Stomach (tissue), 9 donors: ENCODE measurements around the gene STRN3. TPM values are rescaled to one million over a fixed set of nuclear protein-coding genes. Genes with fewer than 3 reads are reported as not detected.

Experiments
- DNase-seq, 2 donors: peaks; one replicate each; pipeline versions ENCODE4 v3.0.0 to v3.0.0-alpha.2; 2013 to 2019
- H3K27ac ChIP-seq, 5 donors: fragments of 200-600 bp in 4 of 5; sonication (generic) in 4 of 5; one replicate each; pipeline ENCODE4 v1.5.1; 2013 to 2019; ENCODE audit warnings: mild to moderate bottlenecking in 1 of 5, moderate library complexity in 1 of 5
- H3K27me3 ChIP-seq, 3 donors: fragments of 200-600 bp; sonication (generic); one replicate each; pipeline ENCODE4 v1.5.1; 2017 to 2019; ENCODE audit warnings: mixed run types in 1 of 3
- H3K36me3 ChIP-seq, 4 donors: fragments of 200-600 bp; sonication (generic); 1 replicate in 3 of 4; 2 replicates in 1 of 4; pipeline ENCODE4 v1.5.1; 2016 to 2019
- H3K4me1 ChIP-seq, 4 donors: fragments of 200-600 bp; sonication (generic); one replicate each; pipeline ENCODE4 v1.5.1; 2016 to 2019
- H3K4me3 ChIP-seq, 4 donors: fragments of 200-600 bp; sonication (generic) in 3 of 4; one replicate each; pipeline ENCODE4 v1.5.1; 2016 to 2019; ENCODE audit warnings: mild to moderate bottlenecking in 1 of 4
- H3K9me3 ChIP-seq, 4 donors: fragments of 200-600 bp; sonication (generic); one replicate each; pipeline ENCODE4 v1.5.1; 2016 to 2019
- EP300 ChIP-seq: sonication (generic); formaldehyde crosslinking; IDR thresholded peaks from one replicate; pipeline ENCODE4 v1.6.1; 2017; ENCODE audit warnings: antibody characterized with exemption
- POLR2A ChIP-seq, 4 donors: fragments of 450-650 bp; IDR thresholded peaks; one replicate each; pipeline ENCODE4 v1.6.1; 2016; ENCODE audit warnings: antibody characterized with exemption in 4 of 4, control low read depth in 2 of 4, mild to moderate bottlenecking in 1 of 4, moderate library complexity in 1 of 4
- POLR2AphosphoS5 ChIP-seq, 3 donors: sonication (generic); formaldehyde crosslinking; IDR thresholded peaks; one replicate each; pipeline ENCODE4 v1.6.1; 2016; ENCODE audit warnings: antibody characterized with exemption in 3 of 3
- WGBS, 5 donors: extraction: QIAGEN DNeasy Blood & Tissue Kit in 3 of 5; methylation state at CpG; one replicate each; pipeline versions ENCODE4 v1.1.5 to v1.1.7; 2013 to 2018; 5-methylcytosine and 5-hydroxymethylcytosine counted together
- intact Hi-C: fragments of 100-400 bp; cut with DNase I; formaldehyde crosslinking; loops from one replicate; pipeline ENCODE4 v1.15.1; 2023; ENCODE audit warnings: low total_unique reads
- polyA plus RNA-seq, 3 donors: library from polyadenylated mRNA; stranded (reverse); fragments of 200-250 nt; gene quantifications; one replicate each; pipeline ENCODE4 v1.2.3, GENCODE V29; 2013
- total RNA-seq, 5 donors: library from RNA; depleted of rRNA; stranded (reverse); fragments of >200 nt; gene quantifications; one replicate each; pipeline versions ENCODE4 v1.1.0 to v1.2.3, GENCODE V29; 2014 to 2016
- TF ChIP-seq, protein P1 (sequence below), 7 experiments: fragments of 450-650 bp in 4 of 7; fragments of 200-600 bp in 3 of 7; sonication (generic) in 3 of 7; IDR thresholded peaks; one replicate each; pipeline ENCODE4 v1.5.1; 2016 to 2019; ENCODE audit warnings: antibody characterized with exemption in 7 of 7, control low read depth in 2 of 7, mild to moderate bottlenecking in 1 of 7
- donor health status: healthy with polysubstance abuse.
- donor health status: Bipolar disorder and iron deficiency.
- donor health status: healthy.

STRN3 gene
- total and polyA plus RNA-seq, 8 donors: 8.1 to 91.8 (median 24.6) TPM

DNA sequence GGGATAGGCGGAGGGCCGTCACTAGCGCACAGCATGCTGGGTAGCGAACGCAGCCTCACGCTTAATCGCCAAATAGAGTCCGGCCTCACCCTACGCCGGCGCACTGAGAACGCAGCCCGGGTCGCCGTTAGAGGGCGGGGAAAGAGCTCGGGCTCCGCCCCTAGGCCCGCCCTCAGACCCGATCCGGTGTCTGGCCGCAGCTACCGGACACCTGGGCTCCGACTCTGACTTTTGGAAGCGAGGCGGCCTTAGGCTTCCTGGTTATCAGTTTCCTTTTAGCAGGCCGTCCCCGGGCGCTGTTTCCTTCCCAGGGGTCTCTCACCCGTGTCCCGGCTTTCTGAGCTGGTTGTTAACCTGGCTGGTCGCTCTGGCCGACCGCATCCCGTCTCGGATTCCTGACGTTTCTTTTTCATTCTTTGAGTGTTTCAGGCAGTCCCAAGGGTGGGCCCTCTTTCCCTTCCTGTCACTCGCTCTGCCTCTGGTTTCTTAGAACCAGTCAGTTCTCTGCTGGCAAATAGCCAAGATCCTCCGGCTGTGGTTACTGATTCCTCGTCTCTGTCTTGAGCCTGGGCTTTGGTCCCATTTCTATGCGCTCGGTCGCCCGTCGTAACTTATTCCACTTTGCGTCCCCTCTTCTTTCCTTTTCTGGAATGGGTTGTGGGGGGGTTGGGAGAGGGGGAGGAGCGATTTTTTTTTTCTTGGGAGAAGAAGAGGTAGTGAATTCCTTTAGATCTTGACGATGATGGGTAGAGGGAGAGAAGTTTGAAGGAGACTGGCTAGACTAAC, 464 bp upstream of the STRN3 start:
- peak overlapping the region; percentile 90 to 100 (median 100) for H3K27ac ChIP-seq
- intact Hi-C loops: no loop called here
- TF ChIP-seq, protein P1, sequence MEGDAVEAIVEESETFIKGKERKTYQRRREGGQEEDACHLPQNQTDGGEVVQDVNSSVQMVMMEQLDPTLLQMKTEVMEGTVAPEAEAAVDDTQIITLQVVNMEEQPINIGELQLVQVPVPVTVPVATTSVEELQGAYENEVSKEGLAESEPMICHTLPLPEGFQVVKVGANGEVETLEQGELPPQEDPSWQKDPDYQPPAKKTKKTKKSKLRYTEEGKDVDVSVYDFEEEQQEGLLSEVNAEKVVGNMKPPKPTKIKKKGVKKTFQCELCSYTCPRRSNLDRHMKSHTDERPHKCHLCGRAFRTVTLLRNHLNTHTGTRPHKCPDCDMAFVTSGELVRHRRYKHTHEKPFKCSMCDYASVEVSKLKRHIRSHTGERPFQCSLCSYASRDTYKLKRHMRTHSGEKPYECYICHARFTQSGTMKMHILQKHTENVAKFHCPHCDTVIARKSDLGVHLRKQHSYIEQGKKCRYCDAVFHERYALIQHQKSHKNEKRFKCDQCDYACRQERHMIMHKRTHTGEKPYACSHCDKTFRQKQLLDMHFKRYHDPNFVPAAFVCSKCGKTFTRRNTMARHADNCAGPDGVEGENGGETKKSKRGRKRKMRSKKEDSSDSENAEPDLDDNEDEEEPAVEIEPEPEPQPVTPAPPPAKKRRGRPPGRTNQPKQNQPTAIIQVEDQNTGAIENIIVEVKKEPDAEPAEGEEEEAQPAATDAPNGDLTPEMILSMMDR (IDR thresholded peaks at IDR 0.05): peak in 1 of 7 experiments; percentile 16
- TF ChIP-seq POLR2A (IDR thresholded peaks at IDR 0.05): peak in 1 of 4 donors; percentile 21
- TF ChIP-seq POLR2AphosphoS5 (IDR thresholded peaks at IDR 0.05): peak; percentile 59 to 87 (median 63)
- no peak for TF ChIP-seq EP300
- WGBS, 5 donors: 0% methylated on average over 38 to 48 of the region's 48 CpGs
- H3K9me3 ChIP-seq: no peaks in the 10 kb centered on the region
- H3K4me3 ChIP-seq: peak overlapping the region; percentile 81 to 99 (median 98)
- peak; percentile 97 to 99 for DNase-seq
- no peaks in the 10 kb centered on the region for H3K36me3 ChIP-seq
- peaks cover 9 to 43% (median 23%) of the 10 kb centered on the region in 4 donors for H3K4me1 ChIP-seq
- no peaks in the 10 kb centered on the region for H3K27me3 ChIP-seq

DNA sequence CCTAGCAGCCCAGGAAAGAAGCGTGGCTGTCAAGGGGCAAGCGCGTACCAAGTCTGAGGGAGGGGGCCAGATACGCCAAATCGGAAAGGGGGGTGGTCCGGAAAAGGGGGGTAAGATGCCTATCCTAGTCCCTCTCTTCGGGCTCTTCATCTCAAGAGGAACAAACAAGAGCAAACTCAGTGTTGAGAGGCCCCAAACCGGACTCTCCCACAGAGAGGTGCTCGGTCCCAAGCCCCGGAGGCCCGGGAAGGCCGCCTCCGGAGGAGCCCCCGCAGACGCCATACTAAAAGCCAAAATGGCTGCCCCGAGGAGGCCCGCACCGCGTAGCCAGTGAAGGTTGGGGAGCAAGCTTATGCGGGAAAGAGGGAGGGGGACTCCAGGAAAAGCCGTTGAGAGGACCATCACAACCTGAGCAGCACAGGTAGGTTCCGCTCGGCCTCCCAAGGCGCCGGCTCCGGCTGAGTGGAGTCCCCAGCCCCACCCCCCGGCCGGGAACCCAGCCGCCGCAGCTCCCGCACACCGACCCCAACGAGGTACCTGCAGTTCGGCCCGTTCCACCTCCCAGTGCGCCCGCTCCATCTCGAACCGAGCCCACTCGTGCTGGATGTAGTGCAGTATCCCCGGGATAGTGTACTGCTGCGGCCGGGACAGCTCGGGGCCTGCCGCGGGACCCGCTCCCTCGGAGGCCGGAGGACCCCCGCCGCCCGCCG, 657 bp downstream of the STRN3 start, which contains the start of gene AP4S1:
AP4S1 (plus strand) TSS at position 283 of the 710 bp plus-strand sequence. CDS start 40,548 bp downstream, outside the sequence.
- H3K9me3 ChIP-seq: no peaks in the 10 kb centered on the region
- H3K27ac ChIP-seq: peak within 1 kb of the TSS; percentile 90 to 100 (median 100)
- peak within 1 kb of the TSS; percentile 81 to 99 (median 98) for H3K4me3 ChIP-seq
- intact Hi-C loops: no loop called here
- peak; percentile 36 to 81 for DNase-seq
- WGBS, 5 donors: 0 to 1% (median 0%) methylated on average over 26 to 53 of the region's 53 CpGs
- TF ChIP-seq, protein P1 (IDR thresholded peaks at IDR 0.05): no peak
- TF ChIP-seq POLR2AphosphoS5 (IDR thresholded peaks at IDR 0.05) (no peak), EP300 (no peak), POLR2A (IDR thresholded peaks at IDR 0.05) (no peak)
- no peaks in the 10 kb centered on the region for H3K27me3 ChIP-seq
- H3K4me1 ChIP-seq: peaks cover 9 to 40% (median 26%) of the 10 kb centered on the region in 4 donors
- peaks cover 0 to 4% (median 0%) of the 10 kb centered on the region in 4 donors for H3K36me3 ChIP-seq

DNA sequence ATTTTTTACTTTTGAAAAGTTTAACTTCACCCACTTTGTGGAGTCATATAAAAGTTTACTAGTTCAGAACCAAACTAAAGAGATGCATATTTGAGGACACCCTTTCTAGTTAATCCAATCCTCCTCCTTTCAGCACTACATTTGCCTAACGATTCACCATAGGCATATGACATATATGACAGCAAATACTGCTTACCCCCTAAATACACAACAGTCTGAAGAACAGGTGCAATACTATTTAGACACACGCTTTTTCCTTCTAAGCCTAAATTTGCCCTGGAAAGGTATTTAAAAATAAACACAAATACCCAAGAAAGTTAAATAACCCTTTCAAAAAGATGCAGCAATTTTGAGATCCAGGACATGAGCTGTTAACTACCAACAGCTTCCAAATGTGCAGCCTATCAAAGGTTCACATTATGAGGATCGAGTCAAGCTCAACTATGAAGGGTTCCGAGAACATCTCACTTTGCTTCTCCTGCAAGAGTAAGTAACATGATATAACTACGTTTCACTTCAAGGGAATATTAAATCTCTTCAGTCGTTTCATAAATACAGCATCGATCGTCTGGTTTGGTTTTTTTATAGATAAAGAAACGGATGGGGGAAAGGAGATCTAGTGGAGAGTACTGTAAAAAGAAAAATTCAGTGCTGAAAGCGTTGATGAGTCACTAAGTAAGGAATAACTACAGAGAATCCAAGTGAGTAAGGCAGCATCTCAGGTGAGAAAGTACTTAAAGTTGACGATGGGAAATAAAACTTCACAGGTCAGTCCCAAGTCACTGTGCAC, 1.4 kb downstream of the STRN3 start:
- H3K27me3 ChIP-seq: no peaks in the 10 kb centered on the region
- no peaks in the 10 kb centered on the region for H3K9me3 ChIP-seq

More for the DNA sequence above, 1.4 kb downstream of the STRN3 start:
- DNase-seq: no peak
- peak overlapping the region; percentile 90 to 100 (median 100) for H3K27ac ChIP-seq
- no peak for TF ChIP-seq POLR2AphosphoS5 (IDR thresholded peaks at IDR 0.05)
- TF ChIP-seq POLR2A (IDR thresholded peaks at IDR 0.05): no peak
- TF ChIP-seq, protein P1 (IDR thresholded peaks at IDR 0.05): no peak
- TF ChIP-seq EP300: no peak
- H3K4me3 ChIP-seq: peak overlapping the region; percentile 81 to 99 (median 98)
- peaks cover 9 to 41% (median 28%) of the 10 kb centered on the region in 4 donors for H3K4me1 ChIP-seq
- H3K36me3 ChIP-seq: peaks cover 0 to 7% (median 0%) of the 10 kb centered on the region in 4 donors
- intact Hi-C loops: no loop called here
- 3 to 6% (median 3%) methylated on average over 11 of the region's 11 CpGs for WGBS, 5 donors
